Panc1 (cell line): ENCODE measurements around the gene SIX3. TPM values are rescaled to one million over a fixed set of nuclear protein-coding genes. Genes with fewer than 3 reads are reported as not detected.

ENCODE experiments used
- ATAC-seq: fragments of 200-7000 bp; cut with Tn5 transposase; 2 replicates; pipeline ENCODE4 v1.9.1; 2020; ENCODE audit warnings: mild to moderate bottlenecking, moderate library complexity
- BruUV-seq: library from RNA; stranded (reverse); fragments of 400-500 nt; replicated peaks from 2 replicates; lab custom pipeline; 2021; lab: Mats Ljungman, UMichigan
- CTCF ChIA-PET: fragments of 300-600 bp; sonication (Branson Sonifier 250); formaldehyde crosslinking; loops from one replicate; lab custom pipeline; 2022; ENCODE audit warnings: antibody characterized with exemption; lab: Charles Lee
- POLR2A ChIA-PET: fragments of 300-600 bp; sonication (Branson Sonifier 250); formaldehyde crosslinking; loops from one replicate; lab custom pipeline; 2022; ENCODE audit warnings: antibody characterized with exemption; lab: Charles Lee
- DNase-seq: peaks from one replicate; pipeline ENCODE4 v3.0.0-alpha.2; 2010; ENCODE audit warnings: low read depth, low spot score
- H3K27ac ChIP-seq: 2 replicates; pipeline ENCODE4 v1.5.1; 2011; ENCODE audit warnings: mild to moderate bottlenecking, low read length, inconsistent platforms
- H3K27me3 ChIP-seq: fragments of 200-500 bp; sonication (Bioruptor generic); 2 replicates; pipeline ENCODE4 v1.6.0; 2014; ENCODE audit warnings: low read length, inconsistent platforms; ENCODE audit not compliant: control insufficient read depth, insufficient read depth
- H3K36me3 ChIP-seq: fragments of 200-500 bp; sonication (Bioruptor generic); 2 replicates; pipeline ENCODE4 v1.5.1; 2014; ENCODE audit warnings: inconsistent platforms, mild to moderate bottlenecking, low read length, moderate library complexity; ENCODE audit not compliant: control insufficient read depth, insufficient read depth
- H3K4me1 ChIP-seq: 2 replicates; pipeline ENCODE4 v1.5.1; 2011; ENCODE audit warnings: inconsistent platforms, mild to moderate bottlenecking, low read length, moderate library complexity; ENCODE audit not compliant: control insufficient read depth, insufficient read depth
- H3K4me3 ChIP-seq, 2 experiments: 2 replicates each; pipeline ENCODE4 v1.5.1; 2011 to 2012; ENCODE audit warnings: low read depth in 2 of 2, low read length in 2 of 2, mild to moderate bottlenecking in 2 of 2, inconsistent platforms in 1 of 2, moderate library complexity in 1 of 2
- H3K9me3 ChIP-seq: fragments of 200-500 bp; sonication (Bioruptor generic); 2 replicates; pipeline ENCODE4 v1.5.1; 2014; ENCODE audit warnings: low read depth, mild to moderate bottlenecking, inconsistent platforms, low read length, moderate library complexity; ENCODE audit not compliant: control insufficient read depth, insufficient read depth
- CTCF ChIP-seq: fragments of 450-650 bp; IDR thresholded peaks from 2 replicates; pipeline ENCODE4 v1.5.1; 2017; ENCODE audit warnings: mild to moderate bottlenecking
- POLR2AphosphoS5 ChIP-seq: IDR thresholded peaks from 2 replicates; pipeline ENCODE4 v1.6.1; 2012; ENCODE audit warnings: mild to moderate bottlenecking, low read depth, low read length, moderate library complexity
- SIN3A ChIP-seq: IDR thresholded peaks from 2 replicates; pipeline ENCODE4 v1.6.1; 2012; ENCODE audit warnings: low read depth, mild to moderate bottlenecking, low read length, moderate library complexity, borderline replicate concordance; ENCODE audit not compliant: insufficient read depth
- TCF7L2 ChIP-seq: IDR thresholded peaks from 2 replicates; pipeline ENCODE4 v1.6.1; 2011; ENCODE audit warnings: mild to moderate bottlenecking, low read depth, low read length, inconsistent platforms
- in situ Hi-C: cut with HindIII; loops from 2 replicates; pipeline ENCODE4 v1.10.0; 2016; ENCODE audit warnings: low sequenced_read_pairs, low pct_unique_long_range_greater_than_20kb
- intact Hi-C: fragments of 100-400 bp; cut with micrococcal nuclease; formaldehyde crosslinking; loops from one replicate; pipeline ENCODE4 v1.10.0; 2022; ENCODE audit not compliant: unreplicated experiment
- total RNA-seq: library from RNA; stranded (reverse); gene quantifications from one replicate; pipeline ENCODE4 v1.2.1, GENCODE V29; 2021; ENCODE audit not compliant: unreplicated experiment
- TF ChIP-seq, protein P1 (sequence below), 2 experiments: IDR thresholded peaks; 2 replicates each; pipeline ENCODE4 v1.6.1; 2011 to 2012; ENCODE audit warnings: low read depth in 2 of 2, control low read depth in 1 of 2, low read length in 1 of 2, mild to moderate bottlenecking in 1 of 2, moderate library complexity in 1 of 2; ENCODE audit not compliant: insufficient read depth in 1 of 2

Gene SIX3
- total RNA-seq, 1 experiment from 2014 or later: 0.21 TPM

- no peak for DNase-seq
Measured at GRCh38 chr2:44960871-44961270, 19.4 kb downstream of the SIX3 start.

GRCh38 chr2:44962176-44962695 is 20.7 kb downstream of the SIX3 start:
- no peak for TF ChIP-seq SIN3A
- no peak for TF ChIP-seq TCF7L2
- no peak for TF ChIP-seq POLR2AphosphoS5
- no peak for TF ChIP-seq CTCF
- TF ChIP-seq, protein P1, sequence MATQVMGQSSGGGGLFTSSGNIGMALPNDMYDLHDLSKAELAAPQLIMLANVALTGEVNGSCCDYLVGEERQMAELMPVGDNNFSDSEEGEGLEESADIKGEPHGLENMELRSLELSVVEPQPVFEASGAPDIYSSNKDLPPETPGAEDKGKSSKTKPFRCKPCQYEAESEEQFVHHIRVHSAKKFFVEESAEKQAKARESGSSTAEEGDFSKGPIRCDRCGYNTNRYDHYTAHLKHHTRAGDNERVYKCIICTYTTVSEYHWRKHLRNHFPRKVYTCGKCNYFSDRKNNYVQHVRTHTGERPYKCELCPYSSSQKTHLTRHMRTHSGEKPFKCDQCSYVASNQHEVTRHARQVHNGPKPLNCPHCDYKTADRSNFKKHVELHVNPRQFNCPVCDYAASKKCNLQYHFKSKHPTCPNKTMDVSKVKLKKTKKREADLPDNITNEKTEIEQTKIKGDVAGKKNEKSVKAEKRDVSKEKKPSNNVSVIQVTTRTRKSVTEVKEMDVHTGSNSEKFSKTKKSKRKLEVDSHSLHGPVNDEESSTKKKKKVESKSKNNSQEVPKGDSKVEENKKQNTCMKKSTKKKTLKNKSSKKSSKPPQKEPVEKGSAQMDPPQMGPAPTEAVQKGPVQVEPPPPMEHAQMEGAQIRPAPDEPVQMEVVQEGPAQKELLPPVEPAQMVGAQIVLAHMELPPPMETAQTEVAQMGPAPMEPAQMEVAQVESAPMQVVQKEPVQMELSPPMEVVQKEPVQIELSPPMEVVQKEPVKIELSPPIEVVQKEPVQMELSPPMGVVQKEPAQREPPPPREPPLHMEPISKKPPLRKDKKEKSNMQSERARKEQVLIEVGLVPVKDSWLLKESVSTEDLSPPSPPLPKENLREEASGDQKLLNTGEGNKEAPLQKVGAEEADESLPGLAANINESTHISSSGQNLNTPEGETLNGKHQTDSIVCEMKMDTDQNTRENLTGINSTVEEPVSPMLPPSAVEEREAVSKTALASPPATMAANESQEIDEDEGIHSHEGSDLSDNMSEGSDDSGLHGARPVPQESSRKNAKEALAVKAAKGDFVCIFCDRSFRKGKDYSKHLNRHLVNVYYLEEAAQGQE (IDR thresholded peaks at IDR 0.05; ENCODE audit: insufficient read depth in 1 of 2, low read depth in 2 of 2, low read length in 1 of 2): no peak
- ChIA-PET CTCF (interaction anchor here (0.5 kb wide), 1 partner anchor 13 kb away, joined by 10 read pairs; no protein-coding TSS in a partner anchor), POLR2A (no interaction called here)
- Histone ChIP-seq H3K4me3 (no peak overlapping the region), H3K27me3 (no peaks in the 10 kb centered on the region; the same call in 1 of the 2 replicates), H3K9me3 (no peaks in the 10 kb centered on the region), H3K27ac (no peak overlapping the region), H3K36me3 (no peaks in the 10 kb centered on the region), H3K4me1 (no peaks in the 10 kb centered on the region)
- no peak for DNase-seq
- intact Hi-C loops: no loop called here
- BruUV-seq: no TSS peak
- ATAC-seq: no peak
- in situ Hi-C loops: no loop called here

More at GRCh38 chr2:44960871-44961270, 19.4 kb downstream of the SIX3 start:
- Histone ChIP-seq H3K27ac (no peak overlapping the region), H3K27me3 (no peaks in the 10 kb centered on the region), H3K36me3 (no peaks in the 10 kb centered on the region), H3K9me3 (no peaks in the 10 kb centered on the region), H3K4me1 (0 out of 2 replicates have a peak, but pooled peaks cover 2% of the 10 kb centered on the region), H3K4me3 (no peak overlapping the region)
- ChIA-PET POLR2A (no interaction called here), CTCF (no interaction called here)
- in situ Hi-C loops: no loop called here
- BruUV-seq: no TSS peak
- ATAC-seq: no peak
- TF ChIP-seq POLR2AphosphoS5: no peak
- no peak for TF ChIP-seq SIN3A
- TF ChIP-seq TCF7L2: no peak
- TF ChIP-seq CTCF: no peak
- TF ChIP-seq, protein P1 (IDR thresholded peaks at IDR 0.05; ENCODE audit: insufficient read depth in 1 of 2, low read depth in 2 of 2, low read length in 1 of 2): no peak
- intact Hi-C loops: no loop called here
